GM23338 (cell line): Measurements from ENCODE around the gene THSD1.
"Not testable (repeated sequence)": the region's sequence is repeated elsewhere in the genome, so short reads cannot be mapped to it uniquely, and the experiment has no call there.

Experiments
- CREB1 ChIP-seq: fragments of 250-450 bp; sonication (Bioruptor Pico); IDR thresholded peaks from 2 replicates; pipeline ENCODE4 v1.5.0; 2020; ENCODE audit warnings: low read depth, mild to moderate bottlenecking, moderate library complexity
- CTCF ChIP-seq, 2 experiments: fragments of 200-600 bp in 1 of 2; sonication (generic) in 1 of 2; conservative IDR thresholded peaks; 2 replicates each; pipeline versions ENCODE4 v1.5.1 to v1.6.1; 2016 to 2017; ENCODE audit warnings: antibody characterized with exemption in 2 of 2, low read depth in 2 of 2, mild to moderate bottlenecking in 2 of 2, moderate library complexity in 1 of 2
- ETS1 ChIP-seq: IDR thresholded peaks from 2 replicates; pipeline ENCODE4 v1.6.1; 2016; ENCODE audit warnings: antibody characterized with exemption
- EZH2 ChIP-seq: fragments of 200-600 bp; sonication (generic); IDR thresholded peaks from one replicate; pipeline ENCODE4 v1.8.0; 2017; ENCODE audit warnings: antibody characterized with exemption, mild to moderate bottlenecking, low read depth; ENCODE audit not compliant: unreplicated experiment
- EZH2phosphoT487 ChIP-seq: fragments of 200-600 bp; sonication (generic); IDR thresholded peaks from one replicate; pipeline ENCODE4 v1.8.1; 2018; ENCODE audit warnings: antibody characterized with exemption; ENCODE audit not compliant: unreplicated experiment
- JUNB ChIP-seq: IDR thresholded peaks from one replicate; pipeline ENCODE4 v1.6.1; 2016; ENCODE audit warnings: antibody characterized with exemption; ENCODE audit not compliant: unreplicated experiment
- NANOG ChIP-seq: IDR thresholded peaks from 2 replicates; pipeline ENCODE4 v1.6.1; 2016; ENCODE audit warnings: antibody characterized with exemption, borderline replicate concordance
- POLR2AphosphoS5 ChIP-seq: IDR thresholded peaks from 2 replicates; pipeline ENCODE4 v1.6.1; 2016; ENCODE audit warnings: antibody characterized with exemption, low read depth
- REST ChIP-seq: IDR thresholded peaks from one replicate; pipeline ENCODE4 v1.6.1; 2018; ENCODE audit warnings: antibody characterized with exemption; ENCODE audit not compliant: unreplicated experiment
- STAT1 ChIP-seq: IDR thresholded peaks from one replicate; pipeline ENCODE4 v1.6.1; 2016; ENCODE audit warnings: antibody characterized with exemption; ENCODE audit not compliant: unreplicated experiment
- ZNF114 ChIP-seq: fragments of 250-450 bp; sonication (Bioruptor Pico); IDR thresholded peaks from 2 replicates; pipeline ENCODE4 v1.5.0; 2020; ENCODE audit warnings: mild to moderate bottlenecking, moderate library complexity
- ZNF331 ChIP-seq: fragments of 250-450 bp; sonication (Bioruptor Pico); IDR thresholded peaks from 2 replicates; pipeline ENCODE4 v1.5.0; 2020; ENCODE audit warnings: low read depth, mild to moderate bottlenecking, moderate library complexity
- ZNF462 ChIP-seq: fragments of 250-450 bp; sonication (Bioruptor Pico); IDR thresholded peaks from 2 replicates; pipeline ENCODE4 v1.5.0; 2020; ENCODE audit warnings: mild to moderate bottlenecking, moderate library complexity

- TF ChIP-seq CTCF (conservative IDR thresholded peaks at IDR 0.05; ENCODE audit: low read depth in 2 of 2); EZH2; EZH2phosphoT487; REST; POLR2AphosphoS5; NANOG; ETS1; STAT1; JUNB; CREB1 (CRISPR knock-in tag); ZNF114 (CRISPR knock-in tag); ZNF462 (CRISPR knock-in tag); ZNF331 (CRISPR knock-in tag): not testable (repeated sequence)
These were observed 1.5 kb upstream of the THSD1 start for GRCh38 chr13:52407436-52407835.
